Caco-2 (cell line): ENCODE measurements around the gene RPTN. TPM values are rescaled to one million over a fixed set of nuclear protein-coding genes. Genes with fewer than 3 reads are reported as not detected.

Experiments
- BruUV-seq: library from RNA; stranded (reverse); fragments of 400-500 nt; replicated peaks from 2 replicates; lab custom pipeline; 2021; lab: Mats Ljungman, UMichigan
- CTCF ChIA-PET: fragments of 300-600 bp; sonication (Branson Sonifier 250); formaldehyde crosslinking; loops from one replicate; lab custom pipeline; 2022; ENCODE audit warnings: antibody characterized with exemption; lab: Charles Lee
- POLR2A ChIA-PET: fragments of 300-600 bp; sonication (Branson Sonifier 250); formaldehyde crosslinking; loops from one replicate; lab custom pipeline; 2022; ENCODE audit warnings: antibody characterized with exemption; lab: Charles Lee
- DNase-seq, 2 experiments: peaks; one replicate each; pipeline versions ENCODE4 v3.0.0 to v3.0.0-alpha.2; 2020 to 2022
- H3K27me3 ChIP-seq: replicated peaks from 2 replicates; pipeline ENCODE4 v1.6.0; 2011; ENCODE audit warnings: low read length; ENCODE audit not compliant: control insufficient read depth, insufficient read depth
- H3K36me3 ChIP-seq: 2 replicates; pipeline ENCODE4 v1.5.1; 2011; ENCODE audit warnings: low read length; ENCODE audit not compliant: control insufficient read depth, insufficient read depth
- H3K4me1 ChIP-seq: fragments of 250-450 bp; sonication (Bioruptor Pico); 2 replicates; pipeline ENCODE4 v1.5.1; 2020; ENCODE audit warnings: mild to moderate bottlenecking
- H3K4me3 ChIP-seq: 2 replicates; pipeline ENCODE4 v1.5.1; 2011; ENCODE audit warnings: low read depth, mild to moderate bottlenecking, control low read depth, low read length
- H3K9me3 ChIP-seq: fragments of 250-450 bp; sonication (Bioruptor Pico); 2 replicates; pipeline ENCODE4 v1.5.1; 2020; ENCODE audit warnings: mild to moderate bottlenecking, moderate library complexity
- H3K27ac Mint-ChIP-seq: one replicate; pipeline ENCODE4 v1.8.0; 2022; ENCODE audit warnings: mixed read lengths; ENCODE audit not compliant: unreplicated experiment
- H3K27me3 Mint-ChIP-seq: one replicate; pipeline ENCODE4 v1.8.0; 2022; ENCODE audit warnings: mixed read lengths; ENCODE audit not compliant: insufficient read depth, unreplicated experiment
- H3K36me3 Mint-ChIP-seq: one replicate; pipeline ENCODE4 v1.8.0; 2022; ENCODE audit warnings: mild to moderate bottlenecking, mixed read lengths; ENCODE audit not compliant: insufficient read depth, unreplicated experiment
- H3K4me1 Mint-ChIP-seq: one replicate; pipeline ENCODE4 v1.8.0; 2022; ENCODE audit warnings: low read depth, mixed read lengths; ENCODE audit not compliant: unreplicated experiment
- H3K4me3 Mint-ChIP-seq: one replicate; pipeline ENCODE4 v1.8.0; 2022; ENCODE audit warnings: mild to moderate bottlenecking, moderate library complexity, mixed read lengths; ENCODE audit not compliant: unreplicated experiment
- H3K9me3 Mint-ChIP-seq: one replicate; pipeline ENCODE4 v1.8.0; 2022; ENCODE audit warnings: mixed read lengths; ENCODE audit not compliant: unreplicated experiment
- intact Hi-C: fragments of 100-400 bp; cut with micrococcal nuclease; formaldehyde crosslinking; loops from one replicate; pipeline ENCODE4 v1.10.0; 2022; ENCODE audit not compliant: unreplicated experiment
- total RNA-seq: library from RNA; stranded (reverse); gene quantifications from 2 replicates; pipeline ENCODE4 v1.2.3, GENCODE V29; 2022
- TF ChIP-seq, protein P1 (sequence below), 2 experiments: fragments of 200-600 bp in 1 of 2; IDR thresholded peaks; 1 replicate in 1 of 2; 2 replicates in 1 of 2; pipeline versions ENCODE4 v1.5.1 to v1.8.0; 2011 to 2022; ENCODE audit warnings: antibody characterized with exemption in 1 of 2, control low read depth in 1 of 2, inconsistent platforms in 1 of 2, low read depth in 1 of 2, low read length in 1 of 2, mild to moderate bottlenecking in 1 of 2, moderate library complexity in 1 of 2; ENCODE audit not compliant: insufficient read depth in 1 of 2, severe bottlenecking in 1 of 2, unreplicated experiment in 1 of 2

Gene RPTN
- total RNA-seq, 1 experiment from 2014 or later = not detected

DNA sequence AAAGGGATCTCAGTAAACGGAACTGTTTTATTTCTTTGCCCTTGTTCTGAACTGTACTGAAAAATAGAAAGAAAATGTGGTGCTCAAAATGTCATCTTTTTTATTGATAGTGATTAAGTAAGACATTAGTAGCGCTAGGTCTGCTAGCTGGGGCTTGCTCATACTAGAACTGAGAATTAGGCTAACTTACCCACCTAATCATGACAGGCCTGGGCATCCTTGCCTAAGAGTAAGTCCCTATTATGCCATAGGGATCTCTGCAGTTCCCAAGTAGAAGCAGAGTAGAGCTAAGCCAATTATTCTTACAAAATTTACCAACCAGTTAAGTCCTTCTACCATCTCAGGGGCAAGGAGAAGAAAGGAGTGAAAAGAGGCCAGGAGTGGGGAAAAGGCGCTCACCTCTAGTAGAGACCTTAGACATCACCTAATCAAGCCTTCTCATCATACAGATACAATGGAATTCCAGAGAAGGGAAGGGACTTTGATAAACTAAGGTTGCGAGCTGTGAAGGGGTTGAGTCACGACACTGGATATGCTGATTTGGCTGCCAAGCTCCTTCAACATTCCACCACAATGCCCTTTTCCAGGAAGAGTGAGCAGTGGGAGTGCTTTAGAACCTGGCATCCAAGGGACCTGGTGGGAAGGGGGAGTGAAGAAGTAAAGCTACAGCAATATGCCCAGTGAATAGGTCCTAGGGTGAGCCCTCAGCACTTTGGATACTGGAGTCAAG is 27.7 kb upstream of the RPTN start:
- no peak overlapping the region for H3K4me3 ChIP-seq
- intact Hi-C loops = no loop called here
- H3K4me3 Mint-ChIP-seq = no peak overlapping the region
- TF ChIP-seq, protein P1, sequence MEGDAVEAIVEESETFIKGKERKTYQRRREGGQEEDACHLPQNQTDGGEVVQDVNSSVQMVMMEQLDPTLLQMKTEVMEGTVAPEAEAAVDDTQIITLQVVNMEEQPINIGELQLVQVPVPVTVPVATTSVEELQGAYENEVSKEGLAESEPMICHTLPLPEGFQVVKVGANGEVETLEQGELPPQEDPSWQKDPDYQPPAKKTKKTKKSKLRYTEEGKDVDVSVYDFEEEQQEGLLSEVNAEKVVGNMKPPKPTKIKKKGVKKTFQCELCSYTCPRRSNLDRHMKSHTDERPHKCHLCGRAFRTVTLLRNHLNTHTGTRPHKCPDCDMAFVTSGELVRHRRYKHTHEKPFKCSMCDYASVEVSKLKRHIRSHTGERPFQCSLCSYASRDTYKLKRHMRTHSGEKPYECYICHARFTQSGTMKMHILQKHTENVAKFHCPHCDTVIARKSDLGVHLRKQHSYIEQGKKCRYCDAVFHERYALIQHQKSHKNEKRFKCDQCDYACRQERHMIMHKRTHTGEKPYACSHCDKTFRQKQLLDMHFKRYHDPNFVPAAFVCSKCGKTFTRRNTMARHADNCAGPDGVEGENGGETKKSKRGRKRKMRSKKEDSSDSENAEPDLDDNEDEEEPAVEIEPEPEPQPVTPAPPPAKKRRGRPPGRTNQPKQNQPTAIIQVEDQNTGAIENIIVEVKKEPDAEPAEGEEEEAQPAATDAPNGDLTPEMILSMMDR (IDR thresholded peaks at IDR 0.05; ENCODE audit: insufficient read depth in 1 of 2, low read depth in 1 of 2, low read length in 1 of 2, severe bottlenecking in 1 of 2, unreplicated experiment in 1 of 2) = no peak
- no peak overlapping the region for H3K27ac Mint-ChIP-seq
- H3K9me3 ChIP-seq = no peaks in the 10 kb centered on the region
- no peaks in the 10 kb centered on the region for H3K27me3 ChIP-seq
- H3K36me3 ChIP-seq = no peaks in the 10 kb centered on the region
- no peaks in the 10 kb centered on the region for H3K4me1 ChIP-seq
- peaks cover 3% of the 10 kb centered on the region for H3K27me3 Mint-ChIP-seq
- no peaks in the 10 kb centered on the region for H3K36me3 Mint-ChIP-seq
- no peaks in the 10 kb centered on the region for H3K4me1 Mint-ChIP-seq
- no TSS peak for BruUV-seq
- no peaks in the 10 kb centered on the region for H3K9me3 Mint-ChIP-seq
- CTCF ChIA-PET = interaction anchor here (0.5 to 1.3 kb wide), 4 partner anchors 45 to 771 kb away, joined by 3 to 7 read pairs (median 4); no protein-coding TSS in a partner anchor
- no peak for DNase-seq
- POLR2A ChIA-PET = no interaction called here

DNA sequence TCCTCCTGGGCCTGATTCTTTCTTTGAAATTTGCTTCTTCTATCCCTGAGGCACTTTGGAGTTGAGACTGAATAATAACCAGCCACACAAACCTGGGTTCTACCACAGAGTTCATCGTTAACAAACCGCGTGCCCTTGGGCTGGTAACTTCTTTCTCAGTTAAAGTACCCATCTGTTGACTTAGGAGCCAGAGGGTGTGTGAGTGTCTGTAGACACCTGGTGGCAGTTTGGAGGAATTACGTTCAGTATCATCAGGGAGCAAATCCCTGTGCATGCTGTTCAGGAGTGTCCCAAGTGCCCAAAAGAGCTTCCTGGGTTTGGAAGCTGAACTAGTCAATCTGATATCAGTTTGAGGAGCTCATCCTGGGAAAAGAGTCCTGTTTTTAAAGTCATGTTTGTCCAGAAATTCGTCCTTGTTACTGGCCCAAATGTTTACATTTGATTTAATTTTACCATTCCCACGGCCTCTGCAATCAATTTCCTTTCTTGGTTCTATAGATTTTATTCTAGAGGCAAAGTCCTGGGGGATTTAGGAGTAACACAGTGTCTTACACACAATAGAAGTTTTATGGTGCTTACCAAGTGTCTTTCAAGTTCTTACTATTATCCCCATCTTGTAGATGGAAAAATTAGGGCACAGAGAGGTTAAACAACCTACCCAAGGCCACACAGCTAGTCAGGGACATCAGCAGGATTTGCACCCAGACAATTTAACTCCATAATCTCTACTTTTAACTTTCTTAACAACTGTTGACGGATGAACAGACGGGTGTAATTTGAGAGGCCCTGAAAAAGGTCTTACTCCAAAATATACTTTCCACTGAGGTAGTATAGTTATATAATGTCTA is 26.7 kb upstream of the RPTN start:
- Histone ChIP-seq H3K4me3 (no peak overlapping the region), H3K4me1 (no peaks in the 10 kb centered on the region), H3K36me3 (no peaks in the 10 kb centered on the region), H3K9me3 (no peaks in the 10 kb centered on the region), H3K27me3 (no peaks in the 10 kb centered on the region)
- no peaks in the 10 kb centered on the region for H3K4me1 Mint-ChIP-seq
- H3K27me3 Mint-ChIP-seq = no peaks in the 10 kb centered on the region
- ChIA-PET CTCF (interaction anchor here (0.6 to 2.6 kb wide), 8 partner anchors 12 to 273 kb away, joined by 3 to 15 read pairs (median 4); partner anchors contain the start of gene S100A11), POLR2A (no interaction called here)
- intact Hi-C loops = loop anchor here (1.0 kb wide), 4 partner anchors 22 to 273 kb away; no protein-coding TSS in a partner anchor
- no peak overlapping the region for H3K27ac Mint-ChIP-seq
- H3K36me3 Mint-ChIP-seq = no peaks in the 10 kb centered on the region
- H3K4me3 Mint-ChIP-seq = no peak overlapping the region
- H3K9me3 Mint-ChIP-seq = no peaks in the 10 kb centered on the region
- TF ChIP-seq, protein P1 (IDR thresholded peaks at IDR 0.05; ENCODE audit: insufficient read depth in 1 of 2, low read depth in 1 of 2, low read length in 1 of 2, severe bottlenecking in 1 of 2, unreplicated experiment in 1 of 2) = peak; percentile 76 to 77
- BruUV-seq = no TSS peak
- DNase-seq = peak; percentile 61 to 69

DNA sequence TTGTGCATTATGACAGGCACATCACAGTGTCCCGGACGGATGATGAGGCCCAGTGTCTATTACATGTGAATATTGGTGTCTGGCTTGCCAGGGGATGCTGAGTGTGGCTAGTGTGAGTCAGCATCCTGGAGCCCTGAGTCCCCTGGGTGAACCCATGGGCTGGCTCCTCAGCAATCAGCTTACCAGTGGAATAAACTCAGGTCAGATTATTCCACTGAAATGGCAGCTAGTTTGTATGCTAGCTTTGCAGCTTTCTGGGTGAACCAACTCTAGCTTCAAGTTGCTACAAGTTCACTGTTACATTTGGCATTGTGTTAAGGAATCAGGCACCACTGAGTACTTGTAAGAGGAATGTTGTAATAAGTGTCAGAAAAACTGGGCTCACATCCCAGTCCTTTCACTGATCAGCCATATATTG is 23.9 kb upstream of the RPTN start:
- intact Hi-C loops = no loop called here
- Histone ChIP-seq H3K36me3 (no peaks in the 10 kb centered on the region), H3K27me3 (no peaks in the 10 kb centered on the region), H3K9me3 (no peaks in the 10 kb centered on the region), H3K4me3 (no peak overlapping the region), H3K4me1 (no peaks in the 10 kb centered on the region)
- TF ChIP-seq, protein P1 (IDR thresholded peaks at IDR 0.05; ENCODE audit: insufficient read depth in 1 of 2, low read depth in 1 of 2, low read length in 1 of 2, severe bottlenecking in 1 of 2, unreplicated experiment in 1 of 2) = no peak
- Mint-ChIP-seq H3K4me3 (no peak overlapping the region), H3K36me3 (no peaks in the 10 kb centered on the region), H3K9me3 (no peaks in the 10 kb centered on the region), H3K27ac (no peak overlapping the region), H3K27me3 (no peaks in the 10 kb centered on the region), H3K4me1 (no peaks in the 10 kb centered on the region)
- no TSS peak for BruUV-seq
- DNase-seq = no peak
- ChIA-PET POLR2A (no interaction called here), CTCF (interaction anchor here (1.0 to 1.6 kb wide), 3 partner anchors 14 to 130 kb away, joined by 3 to 14 read pairs (median 4); no protein-coding TSS in a partner anchor)
